LoVo (cell line): ENCODE measurements around the gene CLIC1.

Experiments
- DNase-seq: peaks from one replicate; pipeline ENCODE4 v3.0.0-alpha.2; 2016; ENCODE audit warnings: low spot score

CLIC1 gene

GRCh38 chr6:31737991-31738979, 2.0 kb upstream of the CLIC1 start:
- DNase-seq = peak; percentile 80

GRCh38 chr6:31737315-31737990, 1.1 kb upstream of the CLIC1 start:
- DNase-seq = no peak

- DNase-seq = no peak
Observed at GRCh38 chr6:31736768-31737314, 511 bp upstream of the CLIC1 start.

GRCh38 chr6:31734821-31735406, 1.4 kb downstream of the CLIC1 start:
- peak; percentile 68 for DNase-seq

GRCh38 chr6:31734247-31734820, 2.0 kb downstream of the CLIC1 start:
- DNase-seq = no peak

- no peak for DNase-seq
Observed at GRCh38 chr6:31733734-31734133, 2.6 kb downstream of the CLIC1 start.

- no peak for DNase-seq
Observed at GRCh38 chr6:31732029-31732428, 4.3 kb downstream of the CLIC1 start.

- DNase-seq = no peak
Observed at GRCh38 chr6:31730631-31731086, 5.7 kb downstream of the CLIC1 start.

GRCh38 chr6:31729979-31730630, 6.2 kb downstream of the CLIC1 start:
- no peak for DNase-seq

- DNase-seq = no peak
Observed at GRCh38 chr6:31729515-31729978, 6.8 kb downstream of the CLIC1 start.

GRCh38 chr6:31728767-31729514, 7.4 kb downstream of the CLIC1 start, which contains the start of gene DDAH2:
DDAH2 (minus strand) TSS chr6:31729299; CDS start chr6:31729161, 138 bp downstream.
- DNase-seq = no peak

GRCh38 chr6:31727717-31728671, 8.3 kb downstream of the CLIC1 start:
- DNase-seq = no peak

GRCh38 chr6:31727034-31727716, 9.2 kb downstream of the CLIC1 start:
- no peak for DNase-seq

GRCh38 chr6:31725502-31726350, 10.6 kb downstream of the CLIC1 start:
- DNase-seq = no peak

GRCh38 chr6:31723980-31724691, 12.2 kb downstream of the CLIC1 start:
- no peak for DNase-seq

GRCh38 chr6:31723245-31723979, 12.9 kb downstream of the CLIC1 start, which contains the start of gene MPIG6B:
MPIG6B (plus strand) TSS chr6:31723373; CDS start chr6:31723384, 11 bp downstream.
- no peak for DNase-seq
